PC-9 (cell line): ENCODE data around the gene HSPG2.

Experiments
- CTCF ChIP-seq: fragments of 200-600 bp; sonication (generic); conservative IDR thresholded peaks from 2 replicates; pipeline ENCODE4 v1.6.1; 2017; ENCODE audit warnings: mixed run types, antibody characterized with exemption, mild to moderate bottlenecking, moderate library complexity
- EZH2 ChIP-seq: fragments of 200-600 bp; sonication (generic); IDR thresholded peaks from 2 replicates; pipeline ENCODE4 v1.8.0; 2017; ENCODE audit warnings: antibody characterized with exemption, low read depth

DNA sequence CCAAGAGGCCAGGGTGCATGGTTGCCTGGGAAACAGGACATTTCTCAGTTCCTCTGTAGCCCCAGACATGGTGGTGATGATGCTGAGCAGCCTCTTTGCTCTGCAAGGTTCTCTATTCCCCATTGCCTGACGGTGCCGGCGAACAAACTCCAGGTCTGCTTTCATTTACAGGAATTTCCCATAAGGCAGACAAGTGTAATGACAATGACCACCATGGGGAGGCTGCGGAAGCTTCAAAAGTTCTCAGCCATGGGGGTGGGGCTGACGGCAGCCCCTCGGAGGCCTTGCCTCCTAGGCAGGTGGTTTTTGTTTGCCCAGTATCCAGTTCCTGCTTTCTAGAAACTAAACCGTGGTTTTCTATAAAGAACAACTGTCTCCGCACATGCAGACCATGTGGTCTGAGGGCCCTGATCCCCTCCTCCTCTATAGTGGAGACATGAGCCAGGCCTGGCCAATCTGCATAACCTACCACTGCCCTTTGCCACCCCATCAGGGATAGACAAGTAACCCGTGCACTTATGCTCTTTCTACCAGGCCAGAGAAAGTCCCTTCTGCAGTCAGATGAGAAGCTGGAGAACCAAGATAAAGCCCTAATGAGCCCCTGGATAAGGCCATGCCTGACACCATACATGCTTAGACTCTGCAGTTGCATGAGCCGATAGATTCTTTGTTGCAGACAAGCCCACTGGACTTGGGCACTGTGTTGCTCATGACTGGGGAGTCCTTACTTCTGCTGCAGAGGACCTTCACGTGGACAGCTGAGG is 71.0 kb downstream of the HSPG2 start:
- TF ChIP-seq CTCF (no peak), EZH2 (no peak)
